H1 (cell line): ENCODE results near the gene NEK3. TPM values are rescaled to one million over a fixed set of nuclear protein-coding genes. Genes with fewer than 3 reads are reported as not detected.

Source experiments
- CTCF ChIA-PET: fragments of 300-600 bp; sonication (Branson Sonifier 250); formaldehyde crosslinking; loops from one replicate; lab custom pipeline; 2021; ENCODE audit not compliant: partially characterized antibody; lab: Charles Lee
- POLR2A ChIA-PET: fragments of 300-600 bp; sonication (Branson Sonifier 250); formaldehyde crosslinking; loops from one replicate; lab custom pipeline; 2021; ENCODE audit warnings: inconsistent platforms; ENCODE audit not compliant: partially characterized antibody; lab: Charles Lee
- DNase-seq, 2 experiments: peaks; one replicate each; pipeline versions ENCODE4 v3.0.0 to v3.0.0-alpha.2; 2010 to 2022; ENCODE audit warnings: low spot score in 2 of 2, low read depth in 1 of 2, mixed read lengths in 1 of 2
- FAIRE-seq: peaks from 2 replicates; lab custom pipeline; 2011; peaks lifted over from hg19 to GRCh38; lab: Jason Lieb, UNC
- H2AFZ ChIP-seq: 2 replicates; pipeline ENCODE4 v1.8.1; 2012; ENCODE audit warnings: low read length, inconsistent platforms
- H2AK5ac ChIP-seq: 2 replicates; pipeline ENCODE4 v1.6.1; 2013; ENCODE audit warnings: low read depth, low read length
- H2BK120ac ChIP-seq: replicated peaks from 2 replicates; pipeline ENCODE3; 2013; ENCODE audit warnings: low read depth, low read length, inconsistent platforms
- H2BK12ac ChIP-seq: 2 replicates; pipeline ENCODE4 v1.6.1; 2013; ENCODE audit warnings: low read depth, low read length
- H2BK15ac ChIP-seq: 2 replicates; pipeline ENCODE4 v1.6.1; 2013; ENCODE audit warnings: low read length
- H2BK20ac ChIP-seq: 2 replicates; pipeline ENCODE4 v1.6.1; 2013; ENCODE audit warnings: low read length
- H2BK5ac ChIP-seq: 2 replicates; pipeline ENCODE4 v1.6.1; 2013; ENCODE audit warnings: low read depth, low read length
- H3K14ac ChIP-seq: 2 replicates; pipeline ENCODE4 v1.6.1; 2013; ENCODE audit warnings: inconsistent platforms; ENCODE audit not compliant: insufficient read length
- H3K18ac ChIP-seq: 2 replicates; pipeline ENCODE4 v1.6.1; 2013; ENCODE audit warnings: low read length; ENCODE audit errors: extremely low read depth
- H3K23ac ChIP-seq: 2 replicates; pipeline ENCODE4 v1.6.1; 2013; ENCODE audit warnings: inconsistent platforms; ENCODE audit not compliant: insufficient read length
- H3K23me2 ChIP-seq: 2 replicates; pipeline ENCODE4 v1.6.1; 2013; ENCODE audit warnings: low read depth, low read length
- H3K27ac ChIP-seq: 2 replicates; pipeline ENCODE4 v1.6.1; 2011; ENCODE audit warnings: low read depth, low read length, inconsistent platforms
- H3K27me3 ChIP-seq, 4 experiments: replicated peaks in 1 of 4; 1 replicate in 1 of 4; 2 replicates in 3 of 4; pipeline versions ENCODE4 v1.6.1 to v1.8.1; 2011 to 2013; ENCODE audit warnings: low read length in 3 of 4, mild to moderate bottlenecking in 3 of 4, inconsistent platforms in 2 of 4, mixed read lengths in 2 of 4, moderate library complexity in 1 of 4; ENCODE audit not compliant: control insufficient read depth in 3 of 4, insufficient read depth in 3 of 4; ENCODE audit errors: extremely low read depth in 1 of 4
- H3K36me3 ChIP-seq, 4 experiments: 2 replicates each; pipeline versions ENCODE4 v1.6.1 to v1.8.1; 2011 to 2013; ENCODE audit warnings: mild to moderate bottlenecking in 4 of 4, low read length in 3 of 4, moderate library complexity in 2 of 4, control low read depth in 1 of 4, inconsistent platforms in 1 of 4; ENCODE audit not compliant: insufficient read depth in 4 of 4, control insufficient read depth in 2 of 4
- H3K4ac ChIP-seq: replicated peaks from 2 replicates; pipeline ENCODE3; 2013; ENCODE audit warnings: low read length, low read depth, mixed read lengths, inconsistent platforms; ENCODE audit not compliant: insufficient read length
- H3K4me1 ChIP-seq, 4 experiments: replicated peaks in 1 of 4; 1 replicate in 1 of 4; 2 replicates in 3 of 4; pipeline versions ENCODE4 v1.6.1 to v1.8.1; 2011 to 2013; ENCODE audit warnings: low read length in 3 of 4, inconsistent platforms in 2 of 4, mixed read lengths in 1 of 4; ENCODE audit not compliant: insufficient read depth in 4 of 4, control insufficient read depth in 3 of 4
- H3K4me2 ChIP-seq, 2 experiments: 2 replicates each; pipeline versions ENCODE4 v1.6.1 to v1.8.1; 2011 to 2013; ENCODE audit warnings: low read depth in 2 of 2, low read length in 2 of 2, control low read depth in 1 of 2, inconsistent platforms in 1 of 2, mild to moderate bottlenecking in 1 of 2; ENCODE audit not compliant: insufficient read depth in 1 of 2
- H3K4me3 ChIP-seq, 4 experiments: fragments of 200-600, 300-600 bp in 1 of 4; sonication (generic), shearing (Covaris generic), sonication (Bioruptor Twin) in 1 of 4; 2 replicates each; pipeline versions ENCODE4 v1.5.1 to v1.8.1; 2011 to 2016; ENCODE audit warnings: low read length in 4 of 4, low read depth in 3 of 4, control low read depth in 2 of 4, inconsistent platforms in 2 of 4, mild to moderate bottlenecking in 2 of 4, mixed read lengths in 1 of 4, moderate library complexity in 1 of 4; ENCODE audit not compliant: insufficient read depth in 2 of 4; ENCODE audit errors: extremely low read depth in 1 of 4
- H3K56ac ChIP-seq: replicated peaks from 2 replicates; pipeline ENCODE3; 2013; ENCODE audit warnings: low read depth, mild to moderate bottlenecking, mixed read lengths, low read length, inconsistent platforms; ENCODE audit not compliant: insufficient read length
- H3K79me1 ChIP-seq: 2 replicates; pipeline ENCODE4 v1.6.1; 2013; ENCODE audit warnings: low read depth, low read length, control low read depth
- H3K79me2 ChIP-seq, 2 experiments: 2 replicates each; pipeline versions ENCODE4 v1.6.1 to v1.8.1; 2012 to 2013; ENCODE audit warnings: low read length in 2 of 2, mild to moderate bottlenecking in 2 of 2, inconsistent platforms in 1 of 2; ENCODE audit not compliant: insufficient read depth in 2 of 2, control insufficient read depth in 1 of 2
- H3K9ac ChIP-seq, 4 experiments: replicated peaks in 1 of 4; 1 replicate in 1 of 4; 2 replicates in 3 of 4; pipeline versions ENCODE4 v1.6.1 to v1.8.1; 2011 to 2013; ENCODE audit warnings: low read depth in 3 of 4, low read length in 3 of 4, control low read depth in 2 of 4, mild to moderate bottlenecking in 2 of 4, moderate library complexity in 2 of 4, inconsistent platforms in 1 of 4; ENCODE audit errors: extremely low read depth in 1 of 4
- H3K9me3 ChIP-seq, 2 experiments: 2 replicates each; pipeline versions ENCODE4 v1.6.1 to v1.8.1; 2012 to 2013; ENCODE audit warnings: mild to moderate bottlenecking in 2 of 2, moderate library complexity in 2 of 2, control low read depth in 1 of 2, inconsistent platforms in 1 of 2, low read depth in 1 of 2, low read length in 1 of 2, mixed read lengths in 1 of 2; ENCODE audit not compliant: insufficient read depth in 2 of 2
- H4K20me1 ChIP-seq, 2 experiments: replicated peaks in 1 of 2; 2 replicates each; pipeline versions ENCODE3 to v1.8.1; 2011 to 2013; ENCODE audit warnings: inconsistent platforms in 2 of 2, low read length in 2 of 2, mild to moderate bottlenecking in 1 of 2; ENCODE audit not compliant: insufficient read depth in 2 of 2, control insufficient read depth in 1 of 2
- H4K5ac ChIP-seq: 2 replicates; pipeline ENCODE4 v1.6.1; 2013; ENCODE audit warnings: low read length, low read depth, mixed read lengths, inconsistent platforms; ENCODE audit not compliant: insufficient read length
- H4K8ac ChIP-seq: 2 replicates; pipeline ENCODE4 v1.8.0; 2013; ENCODE audit warnings: mild to moderate bottlenecking, moderate library complexity, low read length, inconsistent platforms; ENCODE audit not compliant: insufficient read depth; ENCODE audit errors: extremely low read depth
- H4K91ac ChIP-seq: replicated peaks from 2 replicates; pipeline ENCODE3; 2013; ENCODE audit warnings: low read length, mixed read lengths, inconsistent platforms; ENCODE audit not compliant: insufficient read length
- ASH2L ChIP-seq: fragments of 200-600, 300-600 bp; sonication (generic); IDR thresholded peaks from one replicate; pipeline ENCODE4 v1.7.1; 2017; ENCODE audit warnings: low read length
- BRCA1 ChIP-seq: IDR thresholded peaks from 2 replicates; pipeline ENCODE4 v1.6.1; 2012; ENCODE audit warnings: low read depth, low read length, improper control_type of control experiment
- CBX5 ChIP-seq: fragments of 300-800, 300-1000 bp; sonication (generic); IDR thresholded peaks from 2 replicates; pipeline ENCODE4 v1.7.1; 2016; ENCODE audit warnings: antibody characterized with exemption, low read length, low read depth
- E2F6 ChIP-seq: IDR thresholded peaks from 2 replicates; pipeline ENCODE4 v1.6.1; 2012; ENCODE audit warnings: inconsistent platforms
- EGR1 ChIP-seq: IDR thresholded peaks from 2 replicates; pipeline ENCODE4 v1.6.1; 2011; ENCODE audit warnings: low read depth, low read length, borderline replicate concordance
- FOSL1 ChIP-seq: IDR thresholded peaks from 2 replicates; pipeline ENCODE4 v1.6.1; 2011; ENCODE audit warnings: mild to moderate bottlenecking, low read depth, low read length, moderate library complexity; ENCODE audit not compliant: insufficient read depth
- HDAC2 ChIP-seq, 2 experiments: fragments of 300-600 bp in 1 of 2; sonication (generic) in 1 of 2; IDR thresholded peaks; 2 replicates each; pipeline ENCODE4 v1.6.1; 2011 to 2012; ENCODE audit warnings: low read depth in 2 of 2, low read length in 2 of 2, mild to moderate bottlenecking in 2 of 2, moderate library complexity in 2 of 2, borderline replicate concordance in 1 of 2, inconsistent platforms in 1 of 2
- KDM1A ChIP-seq: fragments of 200-600, 300-600 bp; sonication (generic); IDR thresholded peaks from 2 replicates; pipeline ENCODE4 v1.7.1; 2016; ENCODE audit warnings: mild to moderate bottlenecking, low read length, borderline replicate concordance
- NRF1 ChIP-seq: IDR thresholded peaks from 2 replicates; pipeline ENCODE4 v1.6.1; 2011; ENCODE audit warnings: mild to moderate bottlenecking, low read depth, low read length, improper control_type of control experiment
- POLR2AphosphoS5 ChIP-seq: IDR thresholded peaks from 2 replicates; pipeline ENCODE4 v1.6.1; 2011; ENCODE audit warnings: low read depth, low read length
- RAD21 ChIP-seq, 2 experiments: IDR thresholded peaks in 1 of 2; conservative IDR thresholded peaks in 1 of 2; 2 replicates each; pipeline ENCODE4 v1.6.1; 2011; ENCODE audit warnings: low read depth in 2 of 2, low read length in 2 of 2, improper control_type of control experiment in 1 of 2, inconsistent platforms in 1 of 2, mild to moderate bottlenecking in 1 of 2, moderate library complexity in 1 of 2
- SRF ChIP-seq: IDR thresholded peaks from 2 replicates; pipeline ENCODE4 v1.6.1; 2011; ENCODE audit warnings: mild to moderate bottlenecking, low read depth, low read length, moderate library complexity
- WGBS, 2 experiments: shearing (Covaris generic) in 1 of 2; methylation state at CpG; one replicate each; pipeline versions ENCODE4 v1.1.6 to v1.1.7; 2013 to 2015; ENCODE audit warnings: low lambda C conversion rate in 2 of 2, mixed read lengths in 2 of 2, inconsistent platforms in 1 of 2, low coverage in 1 of 2, missing lambda C conversion rate in 1 of 2; ENCODE audit not compliant: insufficient replicate concordance in 2 of 2, insufficient coverage in 1 of 2, insufficient read length in 1 of 2; ENCODE audit errors: extremely low coverage in 1 of 2, missing lambda C conversion rate in 1 of 2; 5-methylcytosine and 5-hydroxymethylcytosine counted together
- polyA plus RNA-seq, 7 experiments: library from polyadenylated mRNA; depleted of rRNA in 3 of 7; stranded (reverse) in 5 of 7; unstranded in 2 of 7; fragments of >200 nt in 5 of 7; fragments of 200-250 nt in 2 of 7; gene quantifications; 1 replicate in 5 of 7; 2 replicates in 1 of 7; 4 replicates in 1 of 7; pipeline versions ENCODE4 v1.2.1 to v1.2.3, GENCODE V29; 2011 to 2013; ENCODE audit warnings: missing spikeins in 2 of 7, mixed read lengths in 2 of 7
- total RNA-seq: library from RNA; stranded (reverse); fragmentation: NEBNext Ultra II Directional; extraction: Animal tissue kit (Norgen Biotek cat#: 25700); gene quantifications from 2 replicates; pipeline ENCODE4 v1.2.1, GENCODE V29; 2021

Gene NEK3
- total and polyA plus RNA-seq, 2 of the 8 experiments (the other 6 are each of a cell fraction or from before 2014, with no cell fraction given) = 11.4 to 26.0 TPM

- H2AK5ac ChIP-seq = no peak overlapping the region
- H3K79me1 ChIP-seq = no peaks in the 10 kb centered on the region
- no peak for DNase-seq
- H2AFZ ChIP-seq = no peak overlapping the region
- WGBS, 2 experiments = 86% methylated on average over 3 of the region's 3 CpGs; no CpG with 5 or more reads in 1 of the 2 experiments
- H4K91ac ChIP-seq = no peak overlapping the region
- ChIA-PET POLR2A (no interaction called here), CTCF (interaction anchor here (1.1 to 2.2 kb wide), 7 partner anchors 13 to 290 kb away, joined by 3 to 8 read pairs (median 5); partner anchors contain the start of gene NEK5)
- H3K27ac ChIP-seq = no peak overlapping the region
- H2BK12ac ChIP-seq = no peak overlapping the region
- no peak for FAIRE-seq
- peaks cover 2 to 4% (median 2%) of the 10 kb centered on the region in 4 experiments; a peak in 4 of 7 replicates for H3K4me1 ChIP-seq
- H2BK120ac ChIP-seq = no peak overlapping the region
- no peak overlapping the region for H4K8ac ChIP-seq
- no peaks in the 10 kb centered on the region for H3K79me2 ChIP-seq
- H2BK5ac ChIP-seq = no peak overlapping the region
- H3K36me3 ChIP-seq = no peaks in the 10 kb centered on the region
- H3K9me3 ChIP-seq = peaks cover 0 to 4% of the 10 kb centered on the region in 2 experiments; a peak in 1 of 4 replicates
- no peak overlapping the region for H3K18ac ChIP-seq
- no peak overlapping the region for H3K23ac ChIP-seq
- no peaks in the 10 kb centered on the region for H4K20me1 ChIP-seq
- H3K27me3 ChIP-seq = peaks cover 2 to 8% (median 7%) of the 10 kb centered on the region in 4 experiments
- H3K23me2 ChIP-seq = no peaks in the 10 kb centered on the region; the same call in 1 of the 2 replicates
- H3K56ac ChIP-seq = no peak overlapping the region
- no peak overlapping the region for H3K4me3 ChIP-seq
- H2BK15ac ChIP-seq = no peak overlapping the region
- H3K4me2 ChIP-seq = no peak overlapping the region
- H3K4ac ChIP-seq = no peak overlapping the region
- H2BK20ac ChIP-seq = no peak overlapping the region
- H3K9ac ChIP-seq = no peak overlapping the region
- no peak overlapping the region for H4K5ac ChIP-seq
- H3K14ac ChIP-seq = no peak overlapping the region
- TF ChIP-seq HDAC2 (IDR thresholded peaks at IDR 0.05; ENCODE audit: borderline replicate concordance in 1 of 2, low read depth in 2 of 2, low read length in 2 of 2) (no peak), FOSL1 (no peak), BRCA1 (no peak), NRF1 (no peak), CBX5 (no peak), KDM1A (no peak), POLR2AphosphoS5 (no peak), SRF (no peak), RAD21 (IDR thresholded peaks at IDR 0.05 in 1 of 2, conservative IDR thresholded peaks at IDR 0.05 in 1 of 2; ENCODE audit: low read depth in 2 of 2, low read length in 2 of 2) (no peak), ASH2L (no peak), E2F6 (no peak), EGR1 (no peak)
These were observed 1.8 kb upstream of the NEK3 start for GRCh38 chr13:52161181-52161646.
